Measurements from ENCODE around the gene HLA-DOA.

- TF ChIP-seq CTCF (IDR thresholded peaks at IDR 0.05; ENCODE audit: low read depth, low read length), result no peak
- TF ChIP-seq EZH2phosphoT487 (IDR thresholded peaks at IDR 0.05; ENCODE audit: low read depth), result no peak
Observed at GRCh38 chr6:33018904-33019303, 9.5 kb upstream of the HLA-DOA start.
